ENCODE data around the gene HBEGF. TPM values are rescaled to one million over a fixed set of nuclear protein-coding genes. Genes with fewer than 3 reads are reported as not detected.
A peak's percentile ranks its signal among the peaks of the same experiment; 100 is the strongest.

Gene HBEGF
- total RNA-seq, 6 donors from 2014 or later, result 10.5 to 65.0 (median 49.5) TPM

DNA sequence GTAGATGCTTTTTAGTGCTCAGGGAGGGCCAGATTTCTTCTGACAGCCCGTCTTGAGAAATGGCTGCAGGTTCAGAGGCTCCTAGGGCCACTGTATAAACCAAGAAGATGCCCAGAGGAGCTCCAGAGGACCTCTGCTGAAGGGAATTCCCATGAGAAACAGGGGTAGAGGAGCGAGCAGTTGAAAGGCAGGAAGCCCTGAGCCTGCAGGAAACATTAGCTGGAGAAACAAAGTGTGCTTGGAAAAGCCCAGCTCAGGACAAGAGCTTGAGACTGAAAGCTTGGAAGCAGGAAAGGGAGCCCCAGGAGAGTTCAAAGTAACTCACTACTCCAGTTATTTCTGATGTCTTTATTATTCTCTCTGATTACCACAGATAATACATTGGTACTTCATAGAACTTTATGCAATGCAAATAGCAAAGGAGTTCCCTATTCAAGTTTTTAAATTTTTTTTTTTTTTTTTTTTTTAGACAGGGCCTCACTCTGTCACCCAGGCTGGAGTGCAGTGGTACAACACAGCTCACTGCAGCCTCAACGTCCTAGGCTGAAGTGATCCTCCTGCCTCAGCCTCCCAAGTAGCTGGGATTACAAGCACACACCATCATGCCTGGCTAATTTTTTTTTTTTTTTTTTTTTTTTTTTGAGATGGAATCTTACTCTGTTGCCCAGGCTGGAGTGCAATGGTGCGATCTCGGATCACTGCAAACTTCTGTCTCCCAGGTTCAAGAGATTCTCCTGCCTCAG lies 16.5 kb downstream of the HBEGF start:
- WGBS, 2 donors, result 64 to 71% methylated on average over 5 of the region's 5 CpGs
- peaks cover 5 to 23% (median 13%) of the 10 kb centered on the region in 4 donors for H3K4me1 ChIP-seq
- peak overlapping the region in 2 of 4 donors; percentile 27 to 55 for H3K27ac ChIP-seq
- no peaks in the 10 kb centered on the region for H3K9me3 ChIP-seq
- ATAC-seq (ENCODE audit: low FRiP score in 2 of 2) (no peak), DNase-seq (no peak)
- H3K36me3 ChIP-seq, result peaks cover 0 to 27% (median 16%) of the 10 kb centered on the region in 4 donors
- TF ChIP-seq EP300 (IDR thresholded peaks at IDR 0.05) (no peak), POLR2AphosphoS5 (IDR thresholded peaks at IDR 0.05) (no peak), POLR2A (IDR thresholded peaks at IDR 0.05) (no peak)
- TF ChIP-seq, protein P1, sequence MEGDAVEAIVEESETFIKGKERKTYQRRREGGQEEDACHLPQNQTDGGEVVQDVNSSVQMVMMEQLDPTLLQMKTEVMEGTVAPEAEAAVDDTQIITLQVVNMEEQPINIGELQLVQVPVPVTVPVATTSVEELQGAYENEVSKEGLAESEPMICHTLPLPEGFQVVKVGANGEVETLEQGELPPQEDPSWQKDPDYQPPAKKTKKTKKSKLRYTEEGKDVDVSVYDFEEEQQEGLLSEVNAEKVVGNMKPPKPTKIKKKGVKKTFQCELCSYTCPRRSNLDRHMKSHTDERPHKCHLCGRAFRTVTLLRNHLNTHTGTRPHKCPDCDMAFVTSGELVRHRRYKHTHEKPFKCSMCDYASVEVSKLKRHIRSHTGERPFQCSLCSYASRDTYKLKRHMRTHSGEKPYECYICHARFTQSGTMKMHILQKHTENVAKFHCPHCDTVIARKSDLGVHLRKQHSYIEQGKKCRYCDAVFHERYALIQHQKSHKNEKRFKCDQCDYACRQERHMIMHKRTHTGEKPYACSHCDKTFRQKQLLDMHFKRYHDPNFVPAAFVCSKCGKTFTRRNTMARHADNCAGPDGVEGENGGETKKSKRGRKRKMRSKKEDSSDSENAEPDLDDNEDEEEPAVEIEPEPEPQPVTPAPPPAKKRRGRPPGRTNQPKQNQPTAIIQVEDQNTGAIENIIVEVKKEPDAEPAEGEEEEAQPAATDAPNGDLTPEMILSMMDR (IDR thresholded peaks at IDR 0.05), result no peak
- no peak overlapping the region for H3K4me3 ChIP-seq
- no peaks in the 10 kb centered on the region for H3K27me3 ChIP-seq

DNA sequence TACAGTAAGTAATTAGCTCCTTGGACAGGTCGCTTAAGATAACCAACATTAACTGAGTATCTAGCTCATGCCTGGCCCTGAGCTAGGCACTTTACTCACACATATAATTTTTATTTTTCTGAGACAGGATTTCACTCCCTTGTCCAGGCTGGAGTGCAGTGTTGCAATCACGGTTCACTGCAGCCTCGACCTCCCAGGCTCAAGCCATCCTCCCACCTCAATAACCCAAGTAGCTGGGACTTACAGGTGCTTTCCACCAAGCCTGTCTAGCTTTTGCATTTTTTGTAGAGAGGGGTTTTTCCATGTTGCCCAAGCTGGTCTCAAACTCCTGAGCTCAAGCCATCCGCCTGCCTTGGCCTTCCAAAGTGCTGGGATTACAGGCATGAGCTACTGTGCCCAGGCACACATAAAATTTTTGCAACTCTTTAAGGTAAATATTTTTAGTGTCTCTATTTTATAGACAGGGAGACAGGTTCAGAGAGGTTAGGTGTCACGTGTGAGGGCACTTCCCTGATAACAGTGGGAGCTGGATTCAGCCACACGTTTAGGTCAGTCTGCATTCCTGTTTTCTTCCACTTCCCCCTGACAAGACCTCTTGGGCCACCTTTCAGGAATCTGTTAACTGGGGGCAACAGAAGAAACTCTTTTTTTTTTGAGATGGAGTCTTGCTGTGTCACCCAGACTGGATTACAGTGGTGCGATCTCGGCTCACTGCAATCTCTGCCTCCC lies 18.2 kb downstream of the HBEGF start:
- TF ChIP-seq POLR2AphosphoS5 (IDR thresholded peaks at IDR 0.05), result no peak
- TF ChIP-seq, protein P1 (IDR thresholded peaks at IDR 0.05), result no peak
- TF ChIP-seq EP300 (IDR thresholded peaks at IDR 0.05), result no peak
- no peak for TF ChIP-seq POLR2A (IDR thresholded peaks at IDR 0.05)
- H3K27ac ChIP-seq, result no peak overlapping the region
- H3K27me3 ChIP-seq, result no peaks in the 10 kb centered on the region
- 78 to 80% methylated on average over 8 of the region's 8 CpGs for WGBS, 2 donors
- peaks cover 22 to 40% (median 27%) of the 10 kb centered on the region in 4 donors for H3K4me1 ChIP-seq
- ATAC-seq (ENCODE audit: low FRiP score in 2 of 2) (no peak), DNase-seq (no peak)
- H3K9me3 ChIP-seq, result no peaks in the 10 kb centered on the region
- H3K36me3 ChIP-seq, result peaks cover 0 to 10% (median 4%) of the 10 kb centered on the region in 4 donors
- no peak overlapping the region for H3K4me3 ChIP-seq

DNA sequence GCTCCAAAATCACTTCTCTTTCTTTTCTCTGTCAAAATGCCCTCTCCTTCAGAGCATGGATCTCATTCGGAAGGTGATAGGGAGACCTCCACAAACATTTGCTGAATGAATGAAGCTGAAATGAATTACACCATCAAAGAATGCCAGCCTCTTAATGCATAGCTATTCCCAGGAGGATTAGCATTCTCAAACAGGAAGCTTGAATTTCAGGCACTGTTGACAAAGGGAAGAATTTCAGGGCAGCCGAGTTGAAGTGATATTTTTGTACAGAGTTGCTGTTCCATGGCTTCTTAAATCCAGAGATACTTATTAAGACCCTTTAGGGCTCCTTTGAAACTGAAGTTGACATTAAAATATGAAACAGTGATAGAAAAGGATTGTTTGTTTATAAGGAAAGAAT lies 18.8 kb downstream of the HBEGF start:
- H3K36me3 ChIP-seq, result peaks cover 0 to 3% (median under 1%) of the 10 kb centered on the region in 4 donors
- ATAC-seq (ENCODE audit: low FRiP score in 2 of 2), result no peak
- peak overlapping the region in 1 of 4 donors; percentile 42 for H3K27ac ChIP-seq
- peaks cover 28 to 46% (median 33%) of the 10 kb centered on the region in 4 donors for H3K4me1 ChIP-seq
- 23 to 36% methylated on average over 2 of the region's 2 CpGs for WGBS, 2 donors
- no peaks in the 10 kb centered on the region for H3K27me3 ChIP-seq
- H3K4me3 ChIP-seq, result no peak overlapping the region
- no peaks in the 10 kb centered on the region for H3K9me3 ChIP-seq
- TF ChIP-seq, protein P1 (IDR thresholded peaks at IDR 0.05), result no peak
- TF ChIP-seq POLR2AphosphoS5 (IDR thresholded peaks at IDR 0.05) (no peak), EP300 (IDR thresholded peaks at IDR 0.05) (no peak), POLR2A (IDR thresholded peaks at IDR 0.05) (no peak)
- no peak for DNase-seq

DNA sequence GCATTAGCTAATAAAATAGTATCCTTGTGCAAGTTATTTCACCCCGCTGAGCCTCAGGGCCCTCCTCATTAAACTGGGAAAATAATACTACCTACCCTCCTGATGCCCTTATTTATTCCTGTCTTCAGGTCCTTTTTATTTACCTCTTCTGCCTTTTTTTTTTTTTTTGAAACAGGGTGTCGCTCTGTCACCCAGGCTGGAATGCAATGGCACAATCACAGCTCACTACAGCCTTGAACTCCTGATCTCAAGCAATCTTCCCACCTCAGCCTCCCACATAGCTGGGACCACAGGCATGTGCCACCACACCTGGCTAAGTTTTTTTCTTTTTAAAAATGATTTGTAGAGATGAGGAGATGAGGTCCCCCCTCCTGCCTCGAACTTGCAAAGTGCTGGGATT lies 20.9 kb downstream of the HBEGF start:
- WGBS, 2 donors, result 84 to 88% methylated on average over 3 of the region's 3 CpGs
- no peak for TF ChIP-seq POLR2AphosphoS5 (IDR thresholded peaks at IDR 0.05)
- TF ChIP-seq, protein P1 (IDR thresholded peaks at IDR 0.05), result no peak
- no peak for TF ChIP-seq EP300 (IDR thresholded peaks at IDR 0.05)
- no peak for TF ChIP-seq POLR2A (IDR thresholded peaks at IDR 0.05)
- ATAC-seq (ENCODE audit: low FRiP score in 2 of 2) (no peak), DNase-seq (no peak)
- H3K4me3 ChIP-seq, result no peak overlapping the region
- peak overlapping the region in 1 of 4 donors; percentile 28 for H3K27ac ChIP-seq
- no peaks in the 10 kb centered on the region for H3K36me3 ChIP-seq
- no peaks in the 10 kb centered on the region for H3K27me3 ChIP-seq
- peaks cover 35 to 61% (median 43%) of the 10 kb centered on the region in 4 donors for H3K4me1 ChIP-seq
- no peaks in the 10 kb centered on the region for H3K9me3 ChIP-seq
